GM12865 (cell line): ENCODE results near the gene MRPS12.

Source experiments
- DNase-seq: peaks from one replicate; pipeline ENCODE4 v3.0.0; 2010; ENCODE audit warnings: low read depth
- H3K4me3 ChIP-seq: 2 replicates; pipeline ENCODE4 v1.5.1; 2011; ENCODE audit warnings: mild to moderate bottlenecking, low read depth, low read length, control low read depth
- CTCF ChIP-seq: IDR thresholded peaks from 2 replicates; pipeline ENCODE4 v1.5.1; 2011; ENCODE audit warnings: low read length, control low read depth, low read depth, inconsistent platforms; ENCODE audit not compliant: insufficient read depth; ENCODE audit errors: missing control alignments

Gene MRPS12

GRCh38 chr19:38946229-38947010, 15.7 kb downstream of the MRPS12 start:
- no peak for TF ChIP-seq CTCF
- no peak for DNase-seq
- H3K4me3 ChIP-seq, result no peak overlapping the region

GRCh38 chr19:38949580-38950367, 19.0 kb downstream of the MRPS12 start:
- no peak for TF ChIP-seq CTCF
- H3K4me3 ChIP-seq, result peak overlapping the region; percentile 38
- peak; percentile 86 for DNase-seq

- no peak for DNase-seq
- TF ChIP-seq CTCF, result no peak
- H3K4me3 ChIP-seq, result no peak overlapping the region
These were observed 20.4 kb downstream of the MRPS12 start for GRCh38 chr19:38951187-38951586.

GRCh38 chr19:38952395-38953165, 21.8 kb downstream of the MRPS12 start:
- no peak overlapping the region for H3K4me3 ChIP-seq
- TF ChIP-seq CTCF, result peak; percentile 56
- DNase-seq, result peak; percentile 77

GRCh38 chr19:38953677-38954076, 22.9 kb downstream of the MRPS12 start:
- no peak for DNase-seq
- TF ChIP-seq CTCF, result no peak

GRCh38 chr19:38956264-38956663, 25.5 kb downstream of the MRPS12 start:
- TF ChIP-seq CTCF, result no peak

More at GRCh38 chr19:38953677-38954076, 22.9 kb downstream of the MRPS12 start:
- no peak overlapping the region for H3K4me3 ChIP-seq

More at GRCh38 chr19:38956264-38956663, 25.5 kb downstream of the MRPS12 start:
- no peak for DNase-seq
- H3K4me3 ChIP-seq, result no peak overlapping the region
